ENCODE results near the gene ATM.

Gene ATM

GRCh38 chr11:108222574-108223347, at the start of gene ATM, which contains the start of gene NPAT:
Gene ATM, plus strand, starts transcription at chr11:108223067. Its CDS starts 4,558 bp downstream, at chr11:108227625.
Gene NPAT, minus strand, starts transcription at chr11:108222638. Its CDS starts 102 bp downstream, at chr11:108222536.
- DNase-seq, result peak; percentile 95 to 99 (median 99)

DNA sequence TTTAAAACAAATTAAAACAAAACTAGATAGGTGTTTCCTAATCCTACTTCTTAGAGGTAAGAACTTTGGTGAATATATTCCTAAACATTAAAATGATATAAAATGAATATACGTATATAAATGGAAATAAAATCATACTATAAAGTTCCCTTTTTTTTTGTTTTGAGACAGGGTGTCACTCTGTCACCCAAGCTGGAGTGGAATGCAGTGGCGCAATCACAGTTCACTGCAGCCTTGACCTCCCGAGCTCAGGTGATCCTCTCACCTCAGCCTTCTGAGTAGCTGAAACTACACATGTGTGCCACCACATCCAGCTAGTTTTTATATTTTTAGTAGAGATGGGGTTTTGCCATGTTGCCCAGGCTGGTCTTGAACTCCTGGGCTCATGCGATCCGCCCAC, 45.3 kb upstream of the ATM start:
- no peak for DNase-seq

GRCh38 chr11:108193725-108194124, 29.1 kb upstream of the ATM start:
- DNase-seq, result no peak

DNA sequence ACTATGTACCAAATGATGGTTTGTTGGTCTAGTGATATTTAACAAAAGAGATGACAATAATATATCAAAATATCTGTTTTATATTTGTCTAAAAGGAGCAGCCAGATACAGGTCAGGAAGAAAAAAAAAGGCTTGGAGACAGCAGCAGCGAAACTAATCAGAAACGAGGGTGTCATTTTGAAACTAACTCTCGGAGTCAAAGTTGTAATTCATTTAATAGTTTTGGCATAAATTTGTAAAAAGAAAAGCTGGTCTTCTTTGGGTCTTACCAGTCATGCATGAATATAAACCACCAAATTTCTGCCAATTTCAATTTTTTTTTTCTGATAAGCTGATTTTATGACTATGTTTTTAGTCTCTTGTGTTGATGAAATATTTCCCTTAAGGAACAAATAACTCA, 26.0 kb upstream of the ATM start:
- DNase-seq, result no peak

DNA sequence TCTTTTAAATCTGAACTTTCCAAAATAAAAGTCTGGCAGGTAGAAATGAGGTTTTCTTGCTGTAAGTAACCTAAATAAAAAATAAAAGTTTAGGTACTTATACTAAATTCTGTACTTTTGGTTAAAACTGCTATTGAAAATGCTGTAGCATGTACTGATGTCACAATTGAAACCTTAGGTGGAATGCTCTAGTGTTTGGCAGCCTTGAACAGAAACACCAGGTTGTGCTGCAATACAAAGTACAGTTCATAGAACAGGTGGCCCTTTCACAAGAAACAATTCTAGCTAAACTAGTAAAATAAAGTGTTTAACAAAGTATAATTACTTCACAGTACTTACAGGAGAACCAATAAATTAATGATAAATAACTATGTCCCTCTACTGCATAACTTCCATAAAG, 25.5 kb upstream of the ATM start:
- DNase-seq, result peak in 1 of 6 experiments; percentile 1

- no peak for DNase-seq
Observed at GRCh38 chr11:108198833-108199232, 24.0 kb upstream of the ATM start.

DNA sequence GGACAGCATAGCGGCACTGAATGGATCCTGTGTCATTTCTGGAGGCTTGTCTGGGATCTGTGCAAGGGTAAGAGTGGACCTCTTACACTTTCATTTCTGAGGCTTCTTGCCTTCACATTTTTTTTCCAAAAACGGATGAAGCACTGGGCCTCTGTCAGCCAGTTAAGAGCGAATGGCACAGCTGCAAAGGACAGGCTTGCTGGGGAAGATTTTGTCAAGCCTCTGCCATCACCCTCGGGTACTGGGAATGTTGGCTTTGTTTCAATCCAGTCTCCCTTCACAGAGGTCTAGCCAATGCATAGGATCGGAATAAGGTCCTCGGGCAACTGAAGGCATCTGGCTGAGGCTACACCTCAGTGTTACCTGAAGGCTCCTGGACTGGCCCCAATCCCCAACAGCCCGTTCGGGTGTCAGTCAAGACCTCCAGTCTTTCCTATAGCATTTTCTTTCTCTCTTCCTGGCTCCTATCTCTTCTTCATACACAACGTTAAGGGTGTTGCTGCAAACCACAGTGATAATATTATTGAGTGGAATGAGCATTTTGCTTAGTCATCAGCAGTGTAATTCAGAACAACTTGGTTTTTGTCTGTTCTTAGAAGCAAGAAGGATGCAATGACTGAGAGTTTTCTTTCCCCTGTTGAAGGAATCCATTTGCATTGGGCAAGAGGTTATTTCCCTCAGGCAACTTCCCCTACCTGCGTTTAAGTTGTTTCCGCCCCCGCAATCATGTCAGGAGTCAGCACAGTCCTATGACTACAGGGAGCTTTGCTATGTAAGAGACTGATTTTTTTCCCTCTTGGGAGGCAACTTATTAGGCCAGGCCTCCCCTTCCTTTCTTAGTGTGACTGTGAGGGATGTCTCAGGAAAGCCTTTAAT, 23.2 kb upstream of the ATM start:
- DNase-seq, result peak in 1 of 6 experiments; percentile 3

DNA sequence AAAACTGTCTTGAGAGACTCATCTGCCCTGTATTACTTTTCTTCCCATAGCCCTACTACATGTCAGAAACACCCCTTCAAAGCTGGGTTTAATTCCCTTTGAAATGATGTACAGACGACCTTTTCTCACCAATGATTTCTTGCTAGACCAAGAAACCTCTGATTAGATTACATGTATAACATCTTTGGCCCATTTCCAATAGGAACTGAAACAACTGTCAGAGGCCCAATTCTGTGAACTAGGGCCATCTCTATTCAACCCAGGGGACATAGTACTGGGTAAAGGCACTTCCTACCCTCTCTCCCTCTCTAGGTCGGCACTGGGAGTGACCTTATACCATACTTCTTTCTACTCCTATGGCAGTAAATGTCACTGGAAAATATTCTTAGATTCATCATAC, 19.8 kb upstream of the ATM start:
- DNase-seq, result no peak

GRCh38 chr11:108204376-108204775, 18.5 kb upstream of the ATM start:
- DNase-seq, result no peak

DNA sequence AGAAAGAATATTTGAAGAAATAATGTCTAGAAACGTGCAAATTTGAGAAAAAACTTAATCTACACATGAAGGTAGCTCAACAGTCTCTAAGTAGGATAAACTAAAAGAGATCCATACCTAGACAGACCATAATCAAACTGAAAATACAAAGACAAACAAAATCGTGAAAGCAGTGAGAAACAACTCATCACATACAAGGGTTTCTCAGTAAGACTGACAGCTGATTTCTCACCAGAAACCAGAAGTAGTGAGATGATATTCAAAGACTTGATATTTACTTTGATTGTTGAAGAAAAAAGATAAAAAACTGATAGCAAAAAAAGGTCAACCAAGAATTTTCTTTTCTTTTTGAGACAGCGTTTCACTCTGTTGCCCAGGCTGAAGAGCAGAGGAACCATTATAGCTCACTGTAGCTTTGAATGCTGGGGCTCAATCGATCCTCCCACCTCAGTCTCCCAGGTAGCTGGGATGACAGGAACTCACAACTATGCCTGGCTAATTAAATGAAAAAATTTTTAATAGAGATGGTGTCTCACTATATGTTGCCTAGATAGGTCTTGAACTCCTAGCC, 17.9 kb upstream of the ATM start:
- no peak for DNase-seq

- DNase-seq, result no peak
Observed at GRCh38 chr11:108206171-108206570, 16.7 kb upstream of the ATM start.

DNA sequence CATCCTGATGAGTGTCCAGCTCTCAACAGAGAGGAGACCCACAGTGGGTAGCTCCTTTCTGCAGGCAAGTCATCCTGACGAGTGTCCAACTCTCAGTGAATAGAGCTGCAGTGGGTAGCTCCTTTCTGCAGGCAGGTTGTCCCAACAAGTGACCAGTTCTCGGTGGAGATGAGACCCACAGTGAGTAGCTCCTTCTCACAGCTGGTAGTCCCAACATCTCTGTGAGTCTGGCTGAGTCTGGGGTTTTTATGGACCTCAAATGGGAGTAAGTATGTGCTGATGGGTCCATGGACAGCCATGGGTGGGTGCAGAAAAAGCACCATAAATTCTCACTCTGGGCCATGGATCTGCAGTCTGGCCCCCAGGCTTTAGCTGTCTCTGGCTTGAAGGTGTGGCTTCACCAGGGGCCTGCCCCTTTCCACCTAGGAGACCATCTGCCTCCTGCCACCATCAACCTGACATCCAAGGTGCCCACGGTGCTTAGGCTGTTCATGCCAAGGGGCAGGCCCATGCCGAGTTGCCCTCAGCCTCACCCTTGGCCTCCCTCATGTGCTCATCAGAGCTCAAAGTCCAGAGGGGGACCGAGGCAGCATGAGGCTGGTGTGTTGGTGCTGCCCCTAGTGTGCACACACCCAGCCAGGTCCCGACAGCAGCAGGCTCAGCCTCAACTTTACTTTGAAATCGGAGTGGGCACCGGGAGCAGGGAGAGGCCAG, 15.7 kb upstream of the ATM start:
- DNase-seq, result no peak

GRCh38 chr11:108207683-108208060, 15.2 kb upstream of the ATM start:
- no peak for DNase-seq

DNA sequence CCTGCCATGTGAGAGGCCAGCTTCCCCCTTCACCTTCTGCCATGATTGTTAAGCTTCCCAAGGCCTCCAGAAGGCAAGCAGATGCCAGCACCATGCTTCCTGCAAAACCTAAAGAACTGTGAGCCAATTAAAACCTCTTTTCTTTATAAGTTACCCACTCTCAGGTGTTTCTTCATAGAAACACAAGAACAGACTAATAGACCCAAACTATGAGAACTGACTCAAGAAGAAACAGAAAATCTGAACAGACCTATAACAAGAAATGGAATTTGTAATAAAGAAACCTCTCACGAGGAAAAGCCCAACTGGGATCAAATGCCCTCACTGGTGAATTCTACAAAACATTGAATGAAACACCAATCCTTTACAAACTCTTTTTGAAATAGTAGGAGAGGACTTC, 12.4 kb upstream of the ATM start:
- no peak for DNase-seq

GRCh38 chr11:108213784-108214183, 9.1 kb upstream of the ATM start:
- DNase-seq, result no peak

- DNase-seq, result peak in 1 of 6 experiments; percentile 10
Observed at GRCh38 chr11:108216988-108217387, 5.9 kb upstream of the ATM start.

DNA sequence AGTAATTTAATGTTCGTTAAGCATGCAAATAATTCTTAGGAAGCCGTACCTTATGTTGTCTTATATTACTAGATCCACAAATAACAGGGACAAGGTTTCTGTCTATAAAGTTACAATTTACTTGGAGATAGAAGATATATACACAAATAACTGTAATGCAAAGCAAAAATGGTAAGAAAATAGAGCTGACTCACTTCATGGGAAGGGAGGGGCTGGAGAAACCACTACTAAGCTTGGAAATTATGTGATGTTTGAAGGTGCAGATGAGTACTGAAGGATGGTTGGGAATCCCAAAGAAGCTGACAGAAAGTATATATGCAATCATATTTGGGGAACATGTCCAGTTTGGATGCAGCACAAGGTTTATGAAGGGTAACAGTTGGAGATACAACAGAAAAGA, 4.4 kb upstream of the ATM start:
- no peak for DNase-seq

DNA sequence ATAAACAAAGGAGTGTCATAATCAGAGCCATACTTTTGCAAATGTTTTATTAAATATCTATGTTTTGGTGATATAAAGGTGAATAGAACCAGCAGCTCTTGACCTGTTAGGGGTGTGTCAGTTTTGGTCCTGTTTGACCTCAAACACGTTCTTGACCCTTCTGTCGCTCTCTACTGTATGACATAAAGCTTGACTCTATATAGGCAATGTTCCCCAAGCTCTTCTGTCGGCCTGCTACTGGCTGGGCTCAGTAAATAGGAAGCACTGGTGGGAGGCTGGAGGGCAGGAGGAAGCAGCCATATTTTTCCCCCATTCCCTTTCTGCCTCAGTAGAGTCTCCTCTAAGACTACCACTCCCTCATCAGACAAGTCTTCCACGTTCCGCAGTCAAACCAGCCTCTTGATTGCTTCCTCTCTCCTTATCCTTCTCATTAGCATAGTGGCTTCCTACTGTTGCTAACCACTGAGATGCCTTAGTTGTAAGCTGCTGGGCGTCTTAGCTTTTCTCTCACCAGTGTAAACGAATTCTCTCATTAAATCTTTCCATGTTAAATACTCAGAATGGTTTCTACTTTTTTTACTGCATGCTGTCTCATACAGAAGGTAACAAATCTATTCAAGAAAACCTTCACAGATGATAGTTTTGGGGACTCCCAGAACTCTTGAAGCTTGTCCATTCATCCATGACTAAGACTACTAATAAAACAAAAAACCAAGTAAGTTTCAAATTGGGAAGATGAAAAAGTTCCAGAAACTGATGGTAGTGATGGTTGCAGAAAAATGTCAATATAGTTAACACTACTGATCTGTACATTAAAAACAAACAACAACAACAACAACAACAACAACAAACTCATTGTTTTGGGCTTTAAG, 3.7 kb upstream of the ATM start:
- no peak for DNase-seq

DNA sequence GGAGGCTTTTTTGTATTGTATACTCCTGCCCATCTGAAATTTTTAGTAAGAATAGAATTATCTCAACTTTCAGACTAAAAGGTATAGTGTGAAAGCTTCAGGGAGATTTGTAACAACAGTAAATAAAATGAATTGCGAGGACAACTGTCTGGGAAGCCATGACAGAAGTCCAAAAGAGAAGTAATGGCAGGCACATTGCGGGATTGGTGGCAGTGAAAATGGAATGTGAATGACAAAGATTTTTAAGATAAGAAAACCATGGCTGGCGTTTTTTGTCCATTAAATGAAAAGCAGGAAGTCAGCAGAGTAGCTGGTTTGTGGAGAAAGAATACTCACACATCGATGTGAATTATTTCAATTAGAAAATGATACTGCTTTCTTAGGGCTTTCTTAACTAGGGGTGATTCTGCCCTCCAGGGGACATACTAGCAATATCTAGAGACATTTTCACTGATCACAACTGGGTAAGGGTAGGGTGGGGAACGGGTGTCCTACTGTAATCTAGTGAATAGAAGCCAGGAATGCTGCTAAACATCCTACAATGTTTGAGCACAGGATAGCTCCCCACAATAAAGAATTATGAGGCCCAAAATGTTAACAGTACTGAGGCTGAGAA, 2.0 kb upstream of the ATM start:
- DNase-seq, result no peak

DNA sequence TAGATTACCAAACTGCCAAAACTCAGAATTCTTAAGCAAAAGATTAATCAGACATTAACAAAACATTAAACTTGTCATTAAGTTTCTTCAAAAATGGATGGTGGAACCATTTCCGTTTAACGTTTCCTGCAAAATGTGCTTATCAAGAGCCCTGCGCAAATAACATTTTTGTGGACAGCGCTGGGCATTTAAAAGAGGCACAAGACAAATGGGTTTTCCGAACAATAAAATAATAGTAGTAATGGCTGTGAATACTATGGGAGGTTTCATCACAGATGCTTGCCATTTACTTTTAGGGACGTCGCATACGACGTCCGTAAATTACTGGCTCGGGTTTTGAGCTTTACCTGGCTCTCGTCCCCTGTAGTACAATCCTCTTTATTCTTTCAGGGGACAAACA, 1.5 kb upstream of the ATM start:
- peak in 1 of 6 experiments; percentile 18 for DNase-seq

GRCh38 chr11:108221911-108222573, 825 bp upstream of the ATM start:
- DNase-seq, result peak in 3 of 6 experiments; percentile 50 to 64 (median 56)
